Tibial nerve (tissue), 4 donors: ENCODE results near the gene ARMH3. TPM values are rescaled to one million over a fixed set of nuclear protein-coding genes. Genes with fewer than 3 reads are reported as not detected.
A peak's percentile ranks its signal among the peaks of the same experiment; 100 is the strongest.

Experiments used
- DNase-seq, 2 donors: peaks; one replicate each; pipeline ENCODE4 v3.0.0-alpha.2; 2019; ENCODE audit warnings: low spot score in 2 of 2
- H3K27ac ChIP-seq, 4 donors: fragments of 200-600 bp; sonication (generic) in 3 of 4; one replicate each; pipeline ENCODE4 v1.5.1; 2017 to 2019; ENCODE audit warnings: mild to moderate bottlenecking in 1 of 4
- H3K27me3 ChIP-seq, 2 donors: fragments of 200-600 bp; sonication (generic) in 1 of 2; one replicate each; pipeline versions ENCODE4 v1.5.1 to v1.6.0; 2017 to 2019
- H3K36me3 ChIP-seq, 3 donors: fragments of 200-600 bp; sonication (generic); one replicate each; pipeline ENCODE4 v1.5.1; 2018 to 2019
- H3K4me1 ChIP-seq, 4 donors: fragments of 200-600 bp; sonication (generic) in 3 of 4; one replicate each; pipeline ENCODE4 v1.5.1; 2017 to 2019
- H3K4me3 ChIP-seq, 4 donors: fragments of 200-600 bp; sonication (generic) in 3 of 4; one replicate each; pipeline ENCODE4 v1.5.1; 2017 to 2019; ENCODE audit warnings: mild to moderate bottlenecking in 1 of 4, moderate library complexity in 1 of 4
- H3K9me3 ChIP-seq, 4 donors: fragments of 200-600 bp; sonication (generic) in 3 of 4; one replicate each; pipeline ENCODE4 v1.5.1; 2017 to 2019
- CTCF ChIP-seq, 5 experiments: fragments of 200-600 bp in 3 of 5; fragments of 450-650 bp in 2 of 5; sonication (generic) in 3 of 5; IDR thresholded peaks; one replicate each; pipeline ENCODE4 v1.5.1; 2016 to 2019; ENCODE audit warnings: antibody characterized with exemption in 5 of 5, mild to moderate bottlenecking in 3 of 5, moderate library complexity in 2 of 5
- EP300 ChIP-seq, 2 donors: sonication (generic); formaldehyde crosslinking; IDR thresholded peaks; one replicate each; pipeline ENCODE4 v1.6.1; 2017; ENCODE audit warnings: antibody characterized with exemption in 2 of 2, mild to moderate bottlenecking in 1 of 2
- POLR2A ChIP-seq, 2 donors: fragments of 450-650 bp; IDR thresholded peaks; one replicate each; pipeline ENCODE4 v1.6.1; 2017; ENCODE audit warnings: antibody characterized with exemption in 2 of 2, mild to moderate bottlenecking in 2 of 2, moderate library complexity in 2 of 2
- WGBS, 2 donors: methylation state at CpG; one replicate each; pipeline ENCODE4 v1.1.5; 2018; 5-methylcytosine and 5-hydroxymethylcytosine counted together
- total RNA-seq, 4 donors: library from RNA; depleted of rRNA; stranded (reverse); fragments of >200 nt; gene quantifications; one replicate each; pipeline ENCODE4 v1.1.0, GENCODE V29; 2016

The ARMH3 gene
- total RNA-seq, 4 donors from 2014 or later: 16.9 to 19.5 (median 18.5) TPM

- DNase-seq: no peak
- Histone ChIP-seq H3K27ac (no peak overlapping the region), H3K9me3 (no peaks in the 10 kb centered on the region), H3K36me3 (peaks cover 0 to 31% (median 0%) of the 10 kb centered on the region in 3 donors), H3K4me1 (peaks cover 0 to 48% (median 17%) of the 10 kb centered on the region in 4 donors), H3K27me3 (no peaks in the 10 kb centered on the region), H3K4me3 (no peak overlapping the region)
- TF ChIP-seq EP300 (IDR thresholded peaks at IDR 0.05): no peak
- no peak for TF ChIP-seq CTCF (IDR thresholded peaks at IDR 0.05)
- no peak for TF ChIP-seq POLR2A (IDR thresholded peaks at IDR 0.05)
Measured at GRCh38 chr10:102069071-102069470, 13.1 kb upstream of the ARMH3 start.

GRCh38 chr10:102068216-102068615 lies 12.2 kb upstream of the ARMH3 start:
- WGBS, 2 donors: 45 to 64% methylated on average over 1 of the region's 1 CpG
- H3K4me3 ChIP-seq: no peak overlapping the region
- H3K9me3 ChIP-seq: no peaks in the 10 kb centered on the region
- peaks cover 0 to 48% (median 17%) of the 10 kb centered on the region in 4 donors for H3K4me1 ChIP-seq
- peak in 1 of 2 donors; percentile 22 for DNase-seq
- no peaks in the 10 kb centered on the region for H3K27me3 ChIP-seq
- no peak for TF ChIP-seq POLR2A (IDR thresholded peaks at IDR 0.05)
- TF ChIP-seq EP300 (IDR thresholded peaks at IDR 0.05): no peak
- TF ChIP-seq CTCF (IDR thresholded peaks at IDR 0.05): no peak
- H3K27ac ChIP-seq: no peak overlapping the region
- peaks cover 0 to 31% (median 0%) of the 10 kb centered on the region in 3 donors for H3K36me3 ChIP-seq

- no peak for DNase-seq
- no peak overlapping the region for H3K4me3 ChIP-seq
- H3K27me3 ChIP-seq: no peaks in the 10 kb centered on the region
- WGBS, 2 donors: 80 to 86% methylated on average over 14 to 16 of the region's 18 CpGs
- peaks cover 0 to 41% (median 17%) of the 10 kb centered on the region in 4 donors for H3K4me1 ChIP-seq
- peaks cover 0 to 31% (median 0%) of the 10 kb centered on the region in 3 donors for H3K36me3 ChIP-seq
- H3K27ac ChIP-seq: no peak overlapping the region
- no peaks in the 10 kb centered on the region for H3K9me3 ChIP-seq
- TF ChIP-seq POLR2A (IDR thresholded peaks at IDR 0.05) (no peak), CTCF (IDR thresholded peaks at IDR 0.05) (no peak), EP300 (IDR thresholded peaks at IDR 0.05) (no peak)
Measured at GRCh38 chr10:102067091-102067916, 11.3 kb upstream of the ARMH3 start.

- WGBS, 2 donors: 81 to 82% methylated on average over 14 to 16 of the region's 16 CpGs
- peaks cover 0 to 31% (median 0%) of the 10 kb centered on the region in 3 donors for H3K36me3 ChIP-seq
- peaks cover 0 to 41% (median 17%) of the 10 kb centered on the region in 4 donors for H3K4me1 ChIP-seq
- H3K27ac ChIP-seq: peak overlapping the region in 3 of 4 donors; percentile 69 to 96 (median 90)
- no peaks in the 10 kb centered on the region for H3K27me3 ChIP-seq
- no peak for DNase-seq
- peak overlapping the region; percentile 65 to 97 (median 80) for H3K4me3 ChIP-seq
- H3K9me3 ChIP-seq: no peaks in the 10 kb centered on the region
- TF ChIP-seq POLR2A (IDR thresholded peaks at IDR 0.05): no peak
- TF ChIP-seq CTCF (IDR thresholded peaks at IDR 0.05): no peak
- no peak for TF ChIP-seq EP300 (IDR thresholded peaks at IDR 0.05)
Measured at GRCh38 chr10:102066399-102067088, 10.6 kb upstream of the ARMH3 start.
